IPS-11a (cell line): ENCODE measurements around the gene MAML3.

ENCODE experiments used
- H3K4me3 ChIP-seq: one replicate; pipeline ENCODE4 v1.5.1; 2013; ENCODE audit warnings: low read depth, low read length, control low read depth

MAML3 gene

DNA sequence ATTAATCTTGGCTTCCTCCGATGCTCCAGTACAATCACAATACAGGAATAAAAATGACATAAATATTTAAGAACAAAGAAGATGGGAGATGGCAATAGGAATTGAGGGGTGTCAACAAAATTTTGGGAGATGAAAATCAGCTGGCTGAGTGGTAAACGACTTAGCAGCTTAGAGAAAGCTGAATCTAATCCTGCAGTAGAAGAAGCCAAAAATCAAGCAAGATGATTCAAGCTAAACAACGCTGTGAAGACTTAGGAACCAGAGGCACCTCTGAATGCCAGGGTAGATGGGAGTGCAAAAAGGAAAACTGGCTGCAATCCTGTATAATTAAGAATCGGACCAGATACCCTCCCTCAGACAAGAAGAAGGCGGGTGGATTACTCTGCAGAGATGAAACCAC, 273.1 kb downstream of the MAML3 start:
- H3K4me3 ChIP-seq = no peak overlapping the region

DNA sequence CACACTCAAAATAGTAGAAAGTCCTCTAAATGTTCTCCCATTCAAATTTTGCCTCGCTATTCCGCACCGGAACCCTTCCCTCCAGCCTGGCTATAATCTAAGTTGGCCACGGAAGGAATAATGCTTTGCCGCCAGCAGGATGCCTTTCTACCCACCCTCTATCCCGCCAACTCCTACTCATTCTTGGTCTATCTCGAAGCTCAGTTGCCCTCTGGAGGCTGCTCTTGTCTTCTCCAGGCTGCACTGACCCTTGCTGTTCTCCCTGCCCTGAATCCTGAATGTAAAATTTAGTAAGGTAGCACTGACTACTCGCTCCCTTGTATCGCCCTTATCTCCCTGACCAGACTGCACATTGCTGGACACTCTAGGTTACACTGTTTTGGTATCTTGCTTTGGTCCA, 275.9 kb downstream of the MAML3 start:
- no peak overlapping the region for H3K4me3 ChIP-seq

DNA sequence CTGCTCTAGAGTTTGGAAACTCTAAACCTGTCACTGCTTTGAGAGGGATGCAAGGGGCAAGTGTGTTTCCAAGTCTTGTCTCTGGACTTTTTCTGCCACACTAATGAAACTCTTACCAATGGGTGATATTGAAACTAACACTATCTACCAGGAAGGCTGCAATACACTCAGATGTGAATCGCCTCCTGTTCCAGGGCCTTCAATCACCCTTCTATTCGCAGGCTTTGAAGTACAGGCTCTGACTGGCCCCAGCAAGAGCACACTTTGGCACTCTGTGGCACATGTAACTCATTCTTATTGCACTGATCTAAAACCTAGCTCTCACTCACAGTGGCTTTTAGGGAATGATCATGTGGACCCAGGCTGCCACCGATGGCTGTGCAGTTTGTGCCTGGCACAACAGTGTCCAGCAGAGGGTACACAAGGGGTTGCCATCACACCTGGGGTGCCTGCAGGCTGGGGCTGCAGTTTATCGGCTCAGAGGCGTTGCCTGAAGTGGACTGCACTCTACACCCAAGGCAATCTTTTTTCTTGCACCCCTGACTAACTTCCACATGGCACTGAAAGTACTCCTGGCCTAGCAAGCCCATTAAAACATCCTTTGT, 277.5 kb downstream of the MAML3 start:
- no peak overlapping the region for H3K4me3 ChIP-seq

DNA sequence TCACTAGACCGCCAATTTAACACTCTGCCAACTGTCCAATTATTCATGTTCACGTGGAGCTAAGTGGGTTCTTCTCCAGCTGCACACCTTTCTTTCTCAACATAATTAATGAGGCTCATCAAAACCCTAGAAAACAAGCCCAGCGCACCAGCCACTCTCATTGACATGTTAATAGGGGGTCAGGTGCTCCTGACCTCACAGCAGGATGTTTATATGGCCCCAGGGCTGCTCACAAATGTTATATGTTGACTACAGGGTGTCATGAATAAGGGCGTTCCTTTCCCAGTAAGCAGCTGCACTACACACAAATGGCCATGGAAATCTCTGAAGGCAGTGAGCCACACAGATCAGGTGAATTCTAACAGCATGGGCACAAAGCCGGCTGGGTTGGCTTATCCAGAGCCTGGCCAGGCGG, 278.6 kb downstream of the MAML3 start:
- H3K4me3 ChIP-seq = no peak overlapping the region

DNA sequence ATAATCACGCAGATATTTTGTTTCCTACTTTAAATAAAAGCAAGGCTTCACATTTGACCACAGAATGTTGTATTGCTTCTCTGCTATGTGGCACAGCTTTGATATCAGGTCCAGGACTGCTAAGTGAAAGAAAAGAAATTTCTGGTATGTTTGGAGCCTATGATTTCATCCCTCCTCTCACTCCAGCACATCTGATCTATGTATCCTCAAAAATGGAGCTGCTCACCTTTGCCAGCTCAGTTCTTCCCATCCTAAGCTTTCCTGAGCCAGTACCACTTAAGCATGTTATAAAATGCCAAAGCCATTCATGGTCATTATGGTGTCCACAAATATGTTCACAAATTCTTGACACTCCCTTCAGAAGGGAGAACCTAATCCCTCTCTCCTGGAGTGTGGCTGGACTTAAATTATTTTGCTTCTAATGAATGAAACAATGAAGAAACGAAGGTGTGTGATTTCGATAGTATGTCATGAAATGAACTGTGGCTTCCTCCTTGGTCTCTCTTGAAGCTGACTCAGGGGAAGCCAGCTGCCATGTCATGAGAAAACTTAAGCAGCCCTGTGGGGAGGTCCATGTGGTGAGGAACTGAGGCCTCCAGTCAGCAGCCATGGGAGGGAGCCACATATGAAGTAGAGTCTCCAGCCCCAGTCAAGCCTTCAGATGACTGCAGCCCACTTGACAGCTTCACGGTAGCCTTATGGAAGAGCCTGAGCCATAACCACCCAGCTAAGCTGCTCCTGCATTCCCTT, 280.7 kb downstream of the MAML3 start:
- no peak overlapping the region for H3K4me3 ChIP-seq

DNA sequence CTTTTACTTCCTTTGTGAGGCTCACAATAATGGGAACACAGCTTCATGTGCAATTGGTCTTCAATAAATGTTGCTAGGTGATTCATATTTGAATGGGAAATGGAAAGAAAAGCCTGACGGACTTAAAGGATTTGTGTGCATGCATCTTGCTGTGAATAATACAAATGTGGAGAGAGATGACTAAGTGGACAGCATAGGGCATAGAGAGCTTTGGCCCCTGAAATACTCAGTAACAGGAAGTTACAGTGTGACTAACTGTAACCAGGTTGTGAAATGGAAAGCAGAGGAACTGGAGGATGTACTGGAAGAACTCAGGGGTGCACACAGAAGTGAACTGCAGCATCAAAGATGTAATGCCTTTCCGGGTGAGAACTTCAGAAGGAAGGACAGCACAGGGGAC, 281.7 kb downstream of the MAML3 start:
- H3K4me3 ChIP-seq = no peak overlapping the region

DNA sequence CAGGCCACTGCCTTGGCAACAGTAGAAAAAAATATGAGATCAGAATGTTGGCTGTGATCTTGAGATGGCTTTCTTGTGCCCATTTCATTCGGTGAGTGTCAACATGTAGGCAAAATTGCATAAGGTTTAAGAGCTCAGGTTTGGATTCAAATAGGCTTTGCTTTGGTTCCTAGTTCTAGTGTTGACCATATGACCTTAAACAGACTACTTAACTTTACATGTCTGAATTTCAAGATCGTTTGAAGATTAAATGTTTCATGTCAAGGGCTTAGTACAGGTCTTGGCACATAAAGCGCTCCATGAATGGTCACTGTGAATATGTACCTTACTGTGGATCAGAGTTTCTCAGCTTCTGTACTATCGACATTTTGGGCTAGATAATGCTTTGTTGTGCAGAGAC, 284.2 kb downstream of the MAML3 start:
- H3K4me3 ChIP-seq = no peak overlapping the region

DNA sequence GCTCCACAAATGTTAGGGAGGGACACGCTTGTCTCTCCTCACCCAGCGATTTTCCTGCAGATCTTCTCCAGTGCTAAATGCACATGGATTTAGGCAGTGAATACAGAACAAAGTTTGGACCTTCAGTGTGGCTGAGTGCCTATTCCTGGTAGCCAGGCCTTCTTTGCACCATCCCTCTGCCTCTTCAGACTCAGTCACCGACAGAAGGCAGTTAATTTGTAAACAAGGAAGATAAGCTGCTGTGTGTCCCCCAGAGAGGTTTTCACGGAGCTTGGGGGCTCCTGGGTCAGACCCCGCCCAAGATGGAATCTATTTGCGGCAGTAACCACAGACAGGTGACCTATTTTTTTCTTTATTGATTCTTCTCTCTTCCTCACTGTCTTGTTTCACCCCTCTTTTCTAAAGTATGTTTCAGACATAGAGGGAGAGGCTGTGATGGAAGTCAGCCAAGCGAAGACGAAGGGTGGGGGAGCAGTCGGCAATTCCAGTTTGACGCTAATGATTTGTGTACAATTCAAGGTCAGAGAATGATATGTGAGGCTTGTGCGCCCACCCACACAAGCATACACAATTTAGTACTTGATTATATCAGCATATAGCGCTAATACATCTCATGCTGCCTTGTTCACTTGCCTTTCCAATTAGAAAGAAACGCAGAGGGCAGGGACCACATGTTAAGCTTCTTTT, 287.6 kb downstream of the MAML3 start:
- H3K4me3 ChIP-seq = no peak overlapping the region

DNA sequence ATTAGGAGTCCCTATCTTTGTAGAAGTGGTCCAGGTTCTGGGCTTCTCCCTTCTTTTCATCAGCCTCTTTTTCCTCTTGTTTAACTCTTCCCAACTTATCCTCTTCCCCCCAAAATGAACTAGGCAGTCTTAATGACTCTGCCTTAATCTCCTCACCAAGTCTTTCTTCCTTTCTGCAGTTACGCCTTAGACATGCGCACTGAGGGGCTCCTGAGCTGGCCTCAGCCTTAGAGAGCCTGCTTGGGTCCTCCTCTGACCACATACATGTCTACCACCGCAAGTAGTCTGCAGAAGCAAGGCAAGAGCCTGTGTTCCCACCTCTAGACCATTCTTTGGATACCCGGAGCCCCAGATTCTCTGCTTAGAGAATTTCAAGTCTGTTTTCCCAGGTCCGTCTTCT, 288.4 kb downstream of the MAML3 start:
- H3K4me3 ChIP-seq = no peak overlapping the region

DNA sequence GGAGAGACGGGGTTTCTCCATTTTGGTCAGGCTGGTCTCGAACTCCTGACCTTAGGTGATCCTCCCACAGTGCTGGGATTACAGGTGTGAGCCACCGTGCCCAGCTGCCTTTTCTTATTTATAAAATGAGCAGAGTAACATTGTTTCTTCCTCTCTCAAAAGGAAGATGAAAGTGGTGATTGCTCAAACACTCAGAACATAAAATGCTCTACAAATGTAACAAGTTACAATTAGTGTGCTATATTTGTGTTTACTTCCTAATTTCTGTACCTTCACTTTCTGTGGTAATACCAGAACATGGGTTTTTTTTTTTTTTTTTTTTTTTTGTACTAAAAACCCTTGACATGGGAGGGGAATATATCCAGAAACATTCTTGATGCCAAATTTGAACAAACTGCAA, 290.5 kb downstream of the MAML3 start:
- H3K4me3 ChIP-seq = no peak overlapping the region

DNA sequence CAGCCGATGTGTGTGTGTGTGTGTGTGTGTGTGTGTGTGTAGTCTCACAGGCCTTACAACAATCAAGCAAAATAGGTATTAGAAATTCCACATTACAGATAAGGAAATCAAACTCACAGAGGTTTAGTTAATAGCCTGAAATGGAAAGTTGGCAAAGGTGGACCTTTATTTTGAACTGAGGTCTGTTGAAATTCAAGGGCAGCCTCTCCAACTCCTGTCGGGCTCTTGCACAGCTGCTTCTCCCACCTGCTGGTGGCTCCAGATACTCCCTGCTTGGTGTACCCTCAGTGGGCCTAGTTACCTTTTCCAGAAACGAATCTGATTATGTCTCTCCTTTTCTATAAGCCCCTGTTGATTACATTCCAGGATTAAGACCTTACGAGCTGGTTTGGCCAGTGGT, 292.5 kb downstream of the MAML3 start:
- no peak overlapping the region for H3K4me3 ChIP-seq

DNA sequence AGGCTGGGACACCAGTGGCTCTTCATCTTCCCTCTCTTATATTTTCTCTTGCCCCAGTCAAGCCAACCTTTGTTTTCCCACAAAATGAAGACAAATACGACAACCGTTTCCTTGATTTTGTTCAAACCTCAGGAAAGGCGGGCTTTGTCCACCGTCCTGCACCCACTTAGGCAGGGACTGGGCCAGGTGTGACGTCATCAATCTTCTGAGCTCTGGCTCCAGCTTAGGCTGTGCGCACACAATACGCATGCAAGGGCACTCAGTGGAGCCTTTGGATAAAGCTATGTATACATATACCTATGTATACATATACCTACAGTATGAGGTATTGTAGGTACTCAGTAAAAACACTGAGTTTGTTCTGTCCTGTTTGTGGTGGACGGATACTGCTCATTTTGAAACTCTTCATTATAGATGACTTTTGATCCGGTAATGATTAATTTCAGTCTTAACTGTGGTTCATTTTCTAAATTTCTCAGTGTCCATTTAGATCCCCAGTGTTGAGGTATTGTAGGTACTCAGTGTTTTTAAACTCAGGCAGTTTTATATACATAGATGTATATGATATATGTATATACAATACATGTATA, 293.5 kb downstream of the MAML3 start:
- H3K4me3 ChIP-seq = no peak overlapping the region

DNA sequence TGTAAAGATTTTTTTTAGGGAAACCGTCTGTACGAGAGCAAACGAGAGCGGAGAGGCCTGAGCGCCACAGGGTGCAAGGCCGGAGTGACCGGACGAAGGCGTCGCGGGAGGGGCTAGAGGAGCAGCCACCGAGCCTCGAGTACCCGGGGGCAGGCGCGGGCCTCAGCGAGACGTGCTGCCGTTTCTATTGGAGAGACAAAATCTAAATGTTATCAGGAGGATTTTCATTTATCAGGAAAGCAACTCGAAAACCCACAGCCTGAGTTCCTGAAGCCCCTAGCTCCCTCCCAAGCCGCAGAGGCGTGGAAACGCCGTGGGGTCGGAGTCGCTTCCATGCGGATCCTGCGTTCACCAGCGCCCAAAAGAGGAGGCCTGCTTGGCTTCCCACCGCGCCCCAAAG, 294.1 kb downstream of the MAML3 start:
- H3K4me3 ChIP-seq = no peak overlapping the region

DNA sequence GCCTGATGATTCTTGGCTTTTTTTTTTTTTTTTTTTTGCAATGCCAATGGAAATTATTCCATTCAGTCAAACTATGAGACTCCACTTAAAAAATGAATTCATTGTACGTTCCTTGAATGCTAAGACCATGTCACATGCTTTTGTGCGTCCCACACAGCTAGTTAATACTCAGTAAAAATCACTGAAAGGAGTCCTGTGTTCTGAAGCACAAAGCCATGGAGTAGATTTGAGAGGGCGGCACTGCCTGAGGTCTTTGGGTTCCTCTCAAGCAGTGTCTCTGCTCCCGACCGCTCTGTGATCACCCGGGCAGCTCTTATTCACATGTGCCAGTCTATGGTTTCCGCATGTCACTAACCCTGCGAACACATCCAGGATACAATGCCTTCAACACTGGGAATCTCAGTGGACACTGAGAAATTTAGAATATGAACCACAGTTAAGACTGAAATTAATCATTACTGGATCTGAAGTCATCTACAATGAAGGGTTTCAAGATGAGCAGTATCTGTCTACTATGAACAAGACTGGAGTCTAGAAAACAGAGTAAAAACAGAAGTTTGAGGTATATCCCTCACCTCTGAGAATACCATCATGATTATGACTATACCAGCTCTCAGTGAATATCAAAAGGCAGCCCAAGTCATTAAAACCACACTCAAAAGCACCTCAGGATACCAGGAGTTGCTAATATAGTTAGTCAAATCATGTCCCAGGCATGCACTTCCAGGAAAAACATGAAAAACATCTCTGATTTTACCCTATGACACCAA, 295.4 kb downstream of the MAML3 start:
- H3K4me3 ChIP-seq = no peak overlapping the region

DNA sequence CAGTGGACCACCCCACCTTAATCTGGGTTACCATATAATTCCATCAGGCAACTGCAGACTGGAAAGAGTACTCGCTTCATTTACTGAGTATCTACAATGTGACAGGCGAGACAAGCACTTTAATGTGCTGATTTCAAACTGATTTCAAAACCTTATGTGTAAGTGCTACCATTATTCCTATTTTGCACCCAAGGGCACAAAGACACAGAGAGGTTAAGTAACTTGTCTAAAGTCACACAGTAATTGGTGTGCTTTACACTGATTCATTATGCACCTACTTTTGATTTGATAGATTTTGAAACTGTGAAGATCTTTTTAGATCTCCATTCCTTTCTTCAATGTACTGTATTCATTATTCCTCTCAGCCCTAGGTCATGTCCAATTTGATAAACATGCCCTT, 296.0 kb downstream of the MAML3 start:
- no peak overlapping the region for H3K4me3 ChIP-seq

DNA sequence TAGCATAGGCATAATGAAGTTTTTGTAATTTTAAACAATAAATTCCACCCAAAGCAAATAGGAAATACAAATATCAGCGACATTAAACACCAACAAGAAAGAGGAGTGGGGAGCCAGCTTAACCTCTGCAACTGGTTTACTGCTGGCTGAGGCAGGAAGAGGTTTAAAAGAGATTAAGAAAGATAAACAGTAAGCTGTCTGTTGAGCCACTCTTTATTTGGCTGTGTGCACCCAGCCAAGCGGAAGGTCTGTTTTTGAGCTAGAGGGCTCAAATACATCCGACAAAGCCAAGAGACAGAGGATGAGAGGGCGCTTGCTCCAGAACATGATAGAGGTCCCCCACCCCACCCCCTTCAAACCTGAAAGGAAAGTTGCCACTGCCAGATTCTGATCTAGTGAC, 297.0 kb downstream of the MAML3 start:
- no peak overlapping the region for H3K4me3 ChIP-seq

DNA sequence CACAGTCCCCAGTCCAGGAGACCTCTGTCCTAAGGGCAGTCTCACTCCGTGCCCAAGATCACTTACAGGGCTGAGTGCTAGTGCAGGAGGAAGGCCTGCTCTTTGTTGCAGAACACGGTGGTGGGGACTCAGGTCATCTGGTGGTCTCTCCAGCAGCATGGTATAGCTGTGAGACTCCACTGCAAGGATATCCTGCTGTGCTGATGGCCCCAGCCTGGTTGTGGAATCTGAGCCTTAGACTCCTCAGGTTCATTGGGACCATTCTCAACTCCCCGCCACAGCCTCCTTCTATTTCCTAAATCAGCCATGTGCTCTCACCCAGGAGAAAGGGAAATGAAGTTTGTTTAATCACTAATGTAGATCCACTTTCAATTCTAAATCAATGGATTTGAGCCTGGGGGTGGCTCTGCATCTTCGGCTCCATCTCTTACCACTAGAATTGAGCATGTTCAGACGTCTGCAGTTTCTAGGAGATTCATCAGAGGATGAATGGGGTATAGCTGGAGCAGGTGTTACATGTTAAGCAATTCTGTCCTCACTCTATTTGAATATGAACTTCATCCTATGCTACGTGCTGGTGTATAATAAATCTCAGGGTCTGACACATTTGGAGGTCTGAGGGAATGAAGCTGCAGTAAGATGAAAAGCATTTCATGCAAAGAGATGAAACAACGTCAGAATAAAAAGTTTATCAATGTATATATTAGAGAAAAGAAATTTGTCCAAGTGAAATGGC, 299.1 kb downstream of the MAML3 start:
- no peak overlapping the region for H3K4me3 ChIP-seq

DNA sequence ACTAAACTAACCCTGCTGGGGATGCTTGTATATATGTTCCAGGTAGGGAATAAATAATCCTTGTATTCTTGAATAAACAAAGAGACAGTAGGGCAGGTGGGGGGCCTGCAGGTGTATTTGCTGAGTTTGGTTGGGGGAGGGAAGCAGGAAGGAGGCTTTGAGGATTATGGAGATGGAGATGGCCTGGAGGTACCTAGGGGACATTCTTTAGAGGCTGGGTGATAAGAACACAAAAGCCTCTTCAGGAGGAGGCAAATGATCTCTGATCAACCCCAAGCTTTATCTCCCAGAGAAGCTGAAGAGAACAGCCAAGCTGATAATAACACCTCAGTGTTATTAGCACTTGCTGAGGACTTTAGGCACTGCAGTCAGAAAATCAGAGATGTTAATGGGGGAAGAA, 300.7 kb downstream of the MAML3 start:
- H3K4me3 ChIP-seq = no peak overlapping the region

DNA sequence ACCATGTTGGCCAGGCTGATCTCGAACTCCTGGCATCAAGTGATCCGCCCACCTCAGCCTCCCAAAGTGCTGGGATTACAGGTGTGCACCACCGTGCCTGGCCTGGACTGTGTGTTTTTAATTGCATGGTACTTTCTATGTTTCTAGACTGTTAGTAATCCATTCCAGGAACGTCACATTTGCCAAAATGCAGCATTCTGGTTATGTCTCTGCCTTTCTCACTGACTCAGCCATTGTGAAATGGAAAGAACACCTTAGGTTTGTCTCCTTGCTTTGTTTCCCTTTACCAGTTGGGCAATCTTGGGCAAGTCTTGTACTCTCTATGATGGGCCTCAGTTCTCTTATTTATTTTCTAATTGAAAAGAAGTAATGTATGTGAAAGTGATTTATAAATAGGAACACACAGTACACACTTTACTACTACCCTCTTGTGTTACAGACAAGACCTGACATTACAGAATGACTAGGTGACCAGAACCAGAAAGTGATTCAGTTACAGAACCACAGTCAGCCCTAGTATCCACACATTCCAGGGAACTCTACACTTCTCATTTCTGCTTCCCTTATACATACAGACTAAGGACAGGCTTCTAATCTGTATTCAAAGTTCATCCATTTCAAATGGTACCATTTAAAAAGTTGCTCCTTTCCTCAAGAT, 301.2 kb downstream of the MAML3 start:
- no peak overlapping the region for H3K4me3 ChIP-seq

DNA sequence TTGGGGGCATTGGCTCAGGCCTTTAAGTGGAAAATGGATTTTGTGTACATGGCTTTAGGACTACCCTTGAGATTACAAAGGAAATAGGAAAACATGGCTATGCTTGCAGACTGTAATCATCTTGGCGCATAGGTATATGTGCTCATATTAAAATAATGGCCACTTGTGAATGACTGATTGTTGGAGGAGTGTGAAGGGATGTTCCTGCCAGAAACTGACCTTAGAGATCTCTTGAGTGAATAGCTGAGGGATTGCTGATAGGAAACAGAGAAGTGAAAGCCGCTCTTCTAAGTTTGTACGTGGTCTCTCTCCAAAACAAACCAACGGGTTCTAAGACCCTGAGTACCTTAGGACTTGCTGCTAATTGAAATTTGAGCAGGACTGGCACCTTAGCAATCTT, 302.3 kb downstream of the MAML3 start:
- no peak overlapping the region for H3K4me3 ChIP-seq
